Bronchial epithelial cell (primary cell): ENCODE data around the gene NRDC. TPM values are rescaled to one million over a fixed set of nuclear protein-coding genes. Genes with fewer than 3 reads are reported as not detected.

Experiments used
- DNase-seq: peaks from one replicate; pipeline ENCODE4 v3.0.0-alpha.2; 2010; ENCODE audit warnings: low read depth
- FAIRE-seq: peaks from 2 replicates; lab custom pipeline; 2011; peaks lifted over from hg19 to GRCh38; lab: Jason Lieb, UNC
- H3K27me3 ChIP-seq: 2 replicates; pipeline ENCODE4 v1.5.1; 2011; ENCODE audit warnings: low read length; ENCODE audit not compliant: control insufficient read depth, insufficient read depth
- H3K36me3 ChIP-seq: 2 replicates; pipeline ENCODE4 v1.5.1; 2011; ENCODE audit warnings: low read length; ENCODE audit not compliant: control insufficient read depth, insufficient read depth
- H3K4me3 ChIP-seq: 2 replicates; pipeline ENCODE4 v1.5.1; 2011; ENCODE audit warnings: mild to moderate bottlenecking, low read depth, low read length, control low read depth
- CTCF ChIP-seq: IDR thresholded peaks from 2 replicates; pipeline ENCODE4 v1.5.1; 2011; ENCODE audit warnings: mild to moderate bottlenecking, moderate library complexity, low read length, control low read depth, inconsistent platforms; ENCODE audit not compliant: insufficient read depth, severe bottlenecking
- total RNA-seq: library from RNA; depleted of rRNA; stranded (reverse); fragments of >200 nt; gene quantifications from 2 replicates; pipeline ENCODE4 v1.2.1, GENCODE V29; 2014

NRDC gene
- total RNA-seq, 1 donor from 2014 or later = 67.4 TPM

DNA sequence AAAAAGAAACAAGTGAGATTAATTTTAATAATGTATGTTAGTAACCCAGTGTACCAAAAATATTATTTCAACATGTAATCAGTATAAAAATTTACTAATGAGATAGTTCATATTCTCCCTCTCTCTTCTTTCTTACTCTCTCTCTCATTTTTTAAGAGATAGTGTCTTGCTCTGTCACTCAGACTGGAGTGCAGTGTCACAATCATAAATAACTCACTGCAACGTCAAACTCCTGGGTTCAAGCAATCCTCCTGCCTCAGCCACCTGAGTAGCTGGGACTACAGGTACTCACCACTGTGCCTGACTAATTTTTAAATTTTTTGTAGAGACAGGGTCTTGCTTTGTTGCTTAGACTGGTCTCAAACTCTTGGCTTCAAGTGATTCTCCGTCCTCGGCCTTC lies 123.9 kb downstream of the NRDC start:
- no peak for FAIRE-seq
- DNase-seq = no peak
- Histone ChIP-seq H3K4me3 (no peak overlapping the region), H3K27me3 (no peaks in the 10 kb centered on the region), H3K36me3 (peaks cover 7% of the 10 kb centered on the region)
- TF ChIP-seq CTCF = no peak

DNA sequence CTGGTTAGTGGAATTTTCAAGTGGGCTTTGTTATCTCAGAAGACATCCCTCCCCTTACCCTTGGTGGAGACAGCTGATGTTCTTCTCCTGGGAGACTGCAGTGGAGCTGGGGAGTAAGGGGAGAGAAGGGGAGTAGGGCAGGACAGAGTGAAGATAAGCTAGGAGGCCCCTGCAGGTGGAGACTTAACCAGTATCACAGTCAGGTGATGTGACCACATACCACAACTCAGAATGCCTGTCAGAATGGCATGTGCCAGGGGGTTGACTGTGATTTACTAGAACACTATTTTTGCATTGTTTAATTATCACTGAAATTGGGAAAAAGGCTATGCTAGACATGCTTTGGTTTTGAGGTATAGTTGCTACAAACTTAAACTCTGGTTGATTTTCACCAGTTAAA lies 124.6 kb downstream of the NRDC start:
- H3K4me3 ChIP-seq = no peak overlapping the region
- TF ChIP-seq CTCF = no peak
- peaks cover 7% of the 10 kb centered on the region for H3K36me3 ChIP-seq
- no peak for DNase-seq
- no peaks in the 10 kb centered on the region for H3K27me3 ChIP-seq
- FAIRE-seq = no peak

- peaks cover 7% of the 10 kb centered on the region for H3K36me3 ChIP-seq
- DNase-seq (no peak), FAIRE-seq (no peak)
- TF ChIP-seq CTCF = no peak
- no peak overlapping the region for H3K4me3 ChIP-seq
- no peaks in the 10 kb centered on the region for H3K27me3 ChIP-seq
These were observed 126.2 kb downstream of the NRDC start for GRCh38 chr1:51752073-51752948.

GRCh38 chr1:51750729-51751128 lies 127.8 kb downstream of the NRDC start:
- DNase-seq = peak; percentile 79
- peaks cover 7% of the 10 kb centered on the region for H3K36me3 ChIP-seq
- TF ChIP-seq CTCF = no peak
- no peaks in the 10 kb centered on the region for H3K27me3 ChIP-seq
- FAIRE-seq = no peak
- H3K4me3 ChIP-seq = no peak overlapping the region

GRCh38 chr1:51750218-51750617 lies 128.3 kb downstream of the NRDC start:
- FAIRE-seq (no peak), DNase-seq (peak; percentile 38)
- H3K36me3 ChIP-seq = peaks cover 7% of the 10 kb centered on the region

More at GRCh38 chr1:51750218-51750617, 128.3 kb downstream of the NRDC start:
- Histone ChIP-seq H3K27me3 (no peaks in the 10 kb centered on the region), H3K4me3 (no peak overlapping the region)
- TF ChIP-seq CTCF = no peak
